ENCODE data around the gene ANTXR2. TPM values are rescaled to one million over a fixed set of nuclear protein-coding genes. Genes with fewer than 3 reads are reported as not detected.

The ANTXR2 gene
- total and polyA plus RNA-seq, 2 of the 13 experiments (the other 11 are each of a cell fraction or from before 2014, with no cell fraction given), result 4.6 to 14.5 TPM

DNA sequence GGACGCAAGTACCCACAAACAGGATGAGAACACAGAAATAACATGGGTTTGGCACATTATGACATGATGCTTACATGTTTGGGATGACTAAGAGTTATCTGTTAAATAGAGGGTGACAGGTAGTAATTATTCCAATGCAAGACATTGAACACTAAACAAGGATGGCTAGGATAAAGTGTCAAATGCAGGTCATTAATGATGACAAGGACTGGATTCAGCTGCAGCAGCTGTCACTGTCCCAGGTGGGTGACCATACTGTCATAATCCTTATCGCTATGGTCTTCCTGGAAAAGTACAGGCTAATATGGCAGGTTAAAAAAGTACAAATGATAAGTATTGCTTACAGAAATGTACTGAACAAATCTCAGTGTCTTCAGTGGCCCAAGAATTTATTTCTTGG is 123.9 kb downstream of the ANTXR2 start (continued):
- TF ChIP-seq SAFB2 (CRISPR knock-in tag; IDR thresholded peaks at IDR 0.05; ENCODE audit: borderline replicate concordance, low read depth) (no peak), NFYB (CRISPR knock-in tag; IDR thresholded peaks at IDR 0.05) (no peak), GATAD1 (CRISPR knock-in tag; IDR thresholded peaks at IDR 0.05) (no peak), ZNF225 (CRISPR knock-in tag; IDR thresholded peaks at IDR 0.05) (no peak)
- TF ChIP-seq, protein P1, sequence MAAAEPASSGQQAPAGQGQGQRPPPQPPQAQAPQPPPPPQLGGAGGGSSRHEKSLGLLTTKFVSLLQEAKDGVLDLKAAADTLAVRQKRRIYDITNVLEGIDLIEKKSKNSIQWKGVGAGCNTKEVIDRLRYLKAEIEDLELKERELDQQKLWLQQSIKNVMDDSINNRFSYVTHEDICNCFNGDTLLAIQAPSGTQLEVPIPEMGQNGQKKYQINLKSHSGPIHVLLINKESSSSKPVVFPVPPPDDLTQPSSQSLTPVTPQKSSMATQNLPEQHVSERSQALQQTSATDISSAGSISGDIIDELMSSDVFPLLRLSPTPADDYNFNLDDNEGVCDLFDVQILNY (CRISPR knock-in tag; conservative IDR thresholded peaks at IDR 0.05), result no peak
- TF ChIP-seq, protein P2, sequence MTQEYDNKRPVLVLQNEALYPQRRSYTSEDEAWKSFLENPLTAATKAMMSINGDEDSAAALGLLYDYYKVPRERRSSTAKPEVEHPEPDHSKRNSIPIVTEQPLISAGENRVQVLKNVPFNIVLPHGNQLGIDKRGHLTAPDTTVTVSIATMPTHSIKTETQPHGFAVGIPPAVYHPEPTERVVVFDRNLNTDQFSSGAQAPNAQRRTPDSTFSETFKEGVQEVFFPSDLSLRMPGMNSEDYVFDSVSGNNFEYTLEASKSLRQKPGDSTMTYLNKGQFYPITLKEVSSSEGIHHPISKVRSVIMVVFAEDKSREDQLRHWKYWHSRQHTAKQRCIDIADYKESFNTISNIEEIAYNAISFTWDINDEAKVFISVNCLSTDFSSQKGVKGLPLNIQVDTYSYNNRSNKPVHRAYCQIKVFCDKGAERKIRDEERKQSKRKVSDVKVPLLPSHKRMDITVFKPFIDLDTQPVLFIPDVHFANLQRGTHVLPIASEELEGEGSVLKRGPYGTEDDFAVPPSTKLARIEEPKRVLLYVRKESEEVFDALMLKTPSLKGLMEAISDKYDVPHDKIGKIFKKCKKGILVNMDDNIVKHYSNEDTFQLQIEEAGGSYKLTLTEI (CRISPR knock-in tag; conservative IDR thresholded peaks at IDR 0.05), result no peak
- TF ChIP-seq, protein P3, sequence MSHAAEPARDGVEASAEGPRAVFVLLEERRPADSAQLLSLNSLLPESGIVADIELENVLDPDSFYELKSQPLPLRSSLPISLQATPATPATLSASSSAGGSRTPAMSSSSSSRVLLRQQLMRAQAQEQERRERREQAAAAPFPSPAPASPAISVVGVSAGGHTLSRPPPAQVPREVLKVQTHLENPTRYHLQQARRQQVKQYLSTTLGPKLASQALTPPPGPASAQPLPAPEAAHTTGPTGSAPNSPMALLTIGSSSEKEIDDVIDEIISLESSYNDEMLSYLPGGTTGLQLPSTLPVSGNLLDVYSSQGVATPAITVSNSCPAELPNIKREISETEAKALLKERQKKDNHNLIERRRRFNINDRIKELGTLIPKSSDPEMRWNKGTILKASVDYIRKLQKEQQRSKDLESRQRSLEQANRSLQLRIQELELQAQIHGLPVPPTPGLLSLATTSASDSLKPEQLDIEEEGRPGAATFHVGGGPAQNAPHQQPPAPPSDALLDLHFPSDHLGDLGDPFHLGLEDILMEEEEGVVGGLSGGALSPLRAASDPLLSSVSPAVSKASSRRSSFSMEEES (CRISPR knock-in tag; IDR thresholded peaks at IDR 0.05), result no peak
- TF ChIP-seq, protein P4, sequence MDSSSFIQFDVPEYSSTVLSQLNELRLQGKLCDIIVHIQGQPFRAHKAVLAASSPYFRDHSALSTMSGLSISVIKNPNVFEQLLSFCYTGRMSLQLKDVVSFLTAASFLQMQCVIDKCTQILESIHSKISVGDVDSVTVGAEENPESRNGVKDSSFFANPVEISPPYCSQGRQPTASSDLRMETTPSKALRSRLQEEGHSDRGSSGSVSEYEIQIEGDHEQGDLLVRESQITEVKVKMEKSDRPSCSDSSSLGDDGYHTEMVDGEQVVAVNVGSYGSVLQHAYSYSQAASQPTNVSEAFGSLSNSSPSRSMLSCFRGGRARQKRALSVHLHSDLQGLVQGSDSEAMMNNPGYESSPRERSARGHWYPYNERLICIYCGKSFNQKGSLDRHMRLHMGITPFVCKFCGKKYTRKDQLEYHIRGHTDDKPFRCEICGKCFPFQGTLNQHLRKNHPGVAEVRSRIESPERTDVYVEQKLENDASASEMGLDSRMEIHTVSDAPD (CRISPR knock-in tag; IDR thresholded peaks at IDR 0.05), result no peak
- TF ChIP-seq, protein P5, sequence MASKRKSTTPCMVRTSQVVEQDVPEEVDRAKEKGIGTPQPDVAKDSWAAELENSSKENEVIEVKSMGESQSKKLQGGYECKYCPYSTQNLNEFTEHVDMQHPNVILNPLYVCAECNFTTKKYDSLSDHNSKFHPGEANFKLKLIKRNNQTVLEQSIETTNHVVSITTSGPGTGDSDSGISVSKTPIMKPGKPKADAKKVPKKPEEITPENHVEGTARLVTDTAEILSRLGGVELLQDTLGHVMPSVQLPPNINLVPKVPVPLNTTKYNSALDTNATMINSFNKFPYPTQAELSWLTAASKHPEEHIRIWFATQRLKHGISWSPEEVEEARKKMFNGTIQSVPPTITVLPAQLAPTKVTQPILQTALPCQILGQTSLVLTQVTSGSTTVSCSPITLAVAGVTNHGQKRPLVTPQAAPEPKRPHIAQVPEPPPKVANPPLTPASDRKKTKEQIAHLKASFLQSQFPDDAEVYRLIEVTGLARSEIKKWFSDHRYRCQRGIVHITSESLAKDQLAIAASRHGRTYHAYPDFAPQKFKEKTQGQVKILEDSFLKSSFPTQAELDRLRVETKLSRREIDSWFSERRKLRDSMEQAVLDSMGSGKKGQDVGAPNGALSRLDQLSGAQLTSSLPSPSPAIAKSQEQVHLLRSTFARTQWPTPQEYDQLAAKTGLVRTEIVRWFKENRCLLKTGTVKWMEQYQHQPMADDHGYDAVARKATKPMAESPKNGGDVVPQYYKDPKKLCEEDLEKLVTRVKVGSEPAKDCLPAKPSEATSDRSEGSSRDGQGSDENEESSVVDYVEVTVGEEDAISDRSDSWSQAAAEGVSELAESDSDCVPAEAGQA (IDR thresholded peaks at IDR 0.05; ENCODE audit: low read depth), result no peak
- TF ChIP-seq, protein P5 (CRISPR knock-in tag; IDR thresholded peaks at IDR 0.05; ENCODE audit: borderline replicate concordance), result no peak

Measured in HepG2 (cell line).